HEK293 (cell line): ENCODE measurements around the gene ETV4.
A peak's percentile ranks its signal among the peaks of the same experiment; 100 is the strongest.

Source experiments
- GFI1B ChIP-seq: fragments of 450-650 bp; formaldehyde crosslinking; IDR thresholded peaks from 2 replicates; pipeline ENCODE4 v1.5.1; 2016; ENCODE audit warnings: missing biosample characterization, missing genetic modification characterization
- MZF1 ChIP-seq: fragments of 450-650 bp; formaldehyde crosslinking; IDR thresholded peaks from 2 replicates; pipeline ENCODE4 v1.5.1; 2017; ENCODE audit warnings: missing biosample characterization, missing genetic modification characterization, borderline replicate concordance
- PATZ1 ChIP-seq: fragments of 450-650 bp; formaldehyde crosslinking; IDR thresholded peaks from 2 replicates; pipeline ENCODE4 v1.5.1; 2016; ENCODE audit warnings: missing biosample characterization, missing genetic modification characterization
- PRDM1 ChIP-seq: fragments of 450-650 bp; formaldehyde crosslinking; IDR thresholded peaks from 2 replicates; pipeline ENCODE4; 2016; ENCODE audit warnings: missing biosample characterization, missing genetic modification characterization
- RBAK ChIP-seq: fragments of 450-650 bp; formaldehyde crosslinking; IDR thresholded peaks from 2 replicates; pipeline ENCODE4 v1.5.1; 2016; ENCODE audit warnings: missing biosample characterization, missing genetic modification characterization
- SCRT1 ChIP-seq: fragments of 450-650 bp; formaldehyde crosslinking; IDR thresholded peaks from 2 replicates; pipeline ENCODE4 v1.5.1; 2016; ENCODE audit warnings: missing biosample characterization, missing genetic modification characterization, borderline replicate concordance
- ZBTB11 ChIP-seq: fragments of 450-650 bp; formaldehyde crosslinking; conservative IDR thresholded peaks from 2 replicates; pipeline ENCODE4 v1.5.1; 2016; ENCODE audit warnings: low read depth, missing biosample characterization, missing genetic modification characterization
- ZBTB48 ChIP-seq: fragments of 450-650 bp; formaldehyde crosslinking; IDR thresholded peaks from 2 replicates; pipeline ENCODE4 v1.5.1; 2016; ENCODE audit warnings: missing biosample characterization, missing genetic modification characterization
- ZBTB7A ChIP-seq: fragments of 450-650 bp; formaldehyde crosslinking; IDR thresholded peaks from 2 replicates; pipeline ENCODE4 v1.5.1; 2016; ENCODE audit warnings: low read depth, missing biosample characterization, missing genetic modification characterization
- ZBTB8A ChIP-seq: fragments of 450-650 bp; formaldehyde crosslinking; IDR thresholded peaks from 2 replicates; pipeline ENCODE4 v1.5.1; 2016; ENCODE audit warnings: missing biosample characterization, missing genetic modification characterization
- ZNF155 ChIP-seq: fragments of 450-650 bp; formaldehyde crosslinking; IDR thresholded peaks from 2 replicates; pipeline ENCODE4 v1.5.1; 2016; ENCODE audit warnings: missing biosample characterization, missing genetic modification characterization
- ZNF169 ChIP-seq: fragments of 450-650 bp; formaldehyde crosslinking; IDR thresholded peaks from 2 replicates; pipeline ENCODE4 v1.5.1; 2016; ENCODE audit warnings: missing biosample characterization, missing genetic modification characterization
- ZNF184 ChIP-seq: fragments of 450-650 bp; IDR thresholded peaks from 2 replicates; pipeline ENCODE4 v1.5.1; 2018; ENCODE audit warnings: missing biosample characterization, mild to moderate bottlenecking, missing genetic modification characterization
- ZNF280C ChIP-seq: fragments of 450-650 bp; formaldehyde crosslinking; IDR thresholded peaks from 2 replicates; pipeline ENCODE4 v1.5.1; 2016; ENCODE audit warnings: missing biosample characterization, missing genetic modification characterization
- ZNF280D ChIP-seq: fragments of 450-650 bp; formaldehyde crosslinking; IDR thresholded peaks from 2 replicates; pipeline ENCODE4 v1.5.1; 2016; ENCODE audit warnings: missing biosample characterization, missing genetic modification characterization
- ZNF311 ChIP-seq: fragments of 450-650 bp; formaldehyde crosslinking; IDR thresholded peaks from 2 replicates; pipeline ENCODE4 v1.5.1; 2017; ENCODE audit warnings: missing biosample characterization, missing genetic modification characterization, borderline replicate concordance
- ZNF350 ChIP-seq: fragments of 450-650 bp; formaldehyde crosslinking; IDR thresholded peaks from 2 replicates; pipeline ENCODE4 v1.5.0; 2017; ENCODE audit warnings: missing biosample characterization, mild to moderate bottlenecking, missing genetic modification characterization
- ZNF394 ChIP-seq: fragments of 450-650 bp; formaldehyde crosslinking; IDR thresholded peaks from 2 replicates; pipeline ENCODE4 v1.5.1; 2016; ENCODE audit warnings: missing biosample characterization, missing genetic modification characterization, mild to moderate bottlenecking, moderate library complexity, borderline replicate concordance
- ZNF404 ChIP-seq: fragments of 450-650 bp; formaldehyde crosslinking; IDR thresholded peaks from 2 replicates; pipeline ENCODE4 v1.5.1; 2017; ENCODE audit warnings: missing biosample characterization, missing genetic modification characterization
- ZNF433 ChIP-seq: fragments of 450-650 bp; formaldehyde crosslinking; IDR thresholded peaks from 2 replicates; pipeline ENCODE4 v1.5.1; 2016; ENCODE audit warnings: missing biosample characterization, missing genetic modification characterization, low read depth
- ZNF449 ChIP-seq: fragments of 450-650 bp; formaldehyde crosslinking; IDR thresholded peaks from 2 replicates; pipeline ENCODE4 v1.5.1; 2017; ENCODE audit warnings: missing biosample characterization, mild to moderate bottlenecking, missing genetic modification characterization, moderate library complexity
- ZNF530 ChIP-seq: fragments of 450-650 bp; formaldehyde crosslinking; IDR thresholded peaks from 2 replicates; pipeline ENCODE4 v1.5.1; 2016; ENCODE audit warnings: low read depth, missing biosample characterization, missing genetic modification characterization
- ZNF549 ChIP-seq: fragments of 450-650 bp; IDR thresholded peaks from 2 replicates; pipeline ENCODE4 v1.5.1; 2018; ENCODE audit warnings: missing biosample characterization, missing genetic modification characterization, mild to moderate bottlenecking, inconsistent platforms, moderate library complexity
- ZNF621 ChIP-seq: fragments of 450-650 bp; formaldehyde crosslinking; IDR thresholded peaks from 2 replicates; pipeline ENCODE4 v1.5.1; 2017; ENCODE audit warnings: missing biosample characterization, missing genetic modification characterization
- ZNF664 ChIP-seq: fragments of 450-650 bp; formaldehyde crosslinking; IDR thresholded peaks from 2 replicates; pipeline ENCODE4 v1.5.1; 2016; ENCODE audit warnings: missing biosample characterization, missing genetic modification characterization
- ZNF677 ChIP-seq: fragments of 450-650 bp; IDR thresholded peaks from 2 replicates; pipeline ENCODE4 v1.5.0; 2018; ENCODE audit warnings: missing biosample characterization, mild to moderate bottlenecking, missing genetic modification characterization, moderate library complexity
- ZNF776 ChIP-seq: fragments of 450-650 bp; formaldehyde crosslinking; IDR thresholded peaks from 2 replicates; pipeline ENCODE4 v1.5.0; 2017; ENCODE audit warnings: missing biosample characterization, missing genetic modification characterization, borderline replicate concordance
- ZSCAN4 ChIP-seq: fragments of 450-650 bp; formaldehyde crosslinking; IDR thresholded peaks from 2 replicates; pipeline ENCODE4 v1.5.1; 2017; ENCODE audit warnings: missing biosample characterization, missing genetic modification characterization

Gene ETV4

GRCh38 chr17:43556292-43556691 is 10.2 kb upstream of the ETV4 start (continued):
- TF ChIP-seq ZNF449 (tag by site-specific recombination) (no peak), ZNF776 (tag by site-specific recombination) (no peak), ZNF394 (tag by site-specific recombination) (no peak), ZNF155 (tag by site-specific recombination) (no peak), ZNF549 (tag by site-specific recombination) (no peak), ZNF350 (tag by site-specific recombination) (no peak), ZBTB8A (tag by site-specific recombination) (peak; percentile 62), ZNF621 (tag by site-specific recombination) (no peak), ZNF664 (no peak), ZNF280C (tag by site-specific recombination) (no peak), PATZ1 (tag by site-specific recombination) (0 out of 2 replicates have a peak, but pooled peaks have one; percentile 41), ZBTB7A (no peak), RBAK (no peak), ZBTB48 (no peak), GFI1B (tag by site-specific recombination) (no peak), ZSCAN4 (no peak), ZNF169 (tag by site-specific recombination) (no peak), PRDM1 (no peak), MZF1 (tag by site-specific recombination) (no peak), ZNF677 (no peak), ZNF404 (tag by site-specific recombination) (no peak), ZNF184 (tag by site-specific recombination) (no peak), ZNF280D (tag by site-specific recombination) (no peak), SCRT1 (tag by site-specific recombination) (no peak), ZNF433 (tag by site-specific recombination) (no peak), ZNF530 (tag by site-specific recombination) (no peak), ZNF311 (no peak), ZBTB11 (tag by site-specific recombination) (no peak)
